ENCODE results near the gene REV3L. TPM values are rescaled to one million over a fixed set of nuclear protein-coding genes. Genes with fewer than 3 reads are reported as not detected.

Gene REV3L
- total RNA-seq, 1 experiment from 2014 or later = 5.7 TPM

GRCh38 chr6:111492499-111492898, 9.5 kb upstream of the REV3L start:
- Mint-ChIP-seq H3K4me3 (no peak overlapping the region), H3K27me3 (ENCODE audit: low read depth) (no peaks in the 10 kb centered on the region), H3K27ac (no peak overlapping the region), H3K9me3 (no peaks in the 10 kb centered on the region), H3K4me1 (peaks cover 18% of the 10 kb centered on the region), H3K36me3 (peaks cover 8% of the 10 kb centered on the region)
- ChIA-PET POLR2A (no interaction called here), CTCF (no interaction called here)
- DNase-seq (ENCODE audit: low spot score) (no peak), ATAC-seq (no peak)
- TF ChIP-seq NR3C1 (CRISPR knock-in tag; conservative IDR thresholded peaks at IDR 0.05; ENCODE audit: low read depth) = no peak
- no peak for TF ChIP-seq KAT7 (CRISPR knock-in tag; IDR thresholded peaks at IDR 0.05; ENCODE audit: borderline replicate concordance)
- no peak for TF ChIP-seq HMGXB4 (CRISPR knock-in tag; IDR thresholded peaks at IDR 0.05)
- no peak for TF ChIP-seq PREB (CRISPR knock-in tag; IDR thresholded peaks at IDR 0.05; ENCODE audit: borderline replicate concordance)
- TF ChIP-seq USF1 (CRISPR knock-in tag; IDR thresholded peaks at IDR 0.05) = no peak
- TF ChIP-seq, protein P1, sequence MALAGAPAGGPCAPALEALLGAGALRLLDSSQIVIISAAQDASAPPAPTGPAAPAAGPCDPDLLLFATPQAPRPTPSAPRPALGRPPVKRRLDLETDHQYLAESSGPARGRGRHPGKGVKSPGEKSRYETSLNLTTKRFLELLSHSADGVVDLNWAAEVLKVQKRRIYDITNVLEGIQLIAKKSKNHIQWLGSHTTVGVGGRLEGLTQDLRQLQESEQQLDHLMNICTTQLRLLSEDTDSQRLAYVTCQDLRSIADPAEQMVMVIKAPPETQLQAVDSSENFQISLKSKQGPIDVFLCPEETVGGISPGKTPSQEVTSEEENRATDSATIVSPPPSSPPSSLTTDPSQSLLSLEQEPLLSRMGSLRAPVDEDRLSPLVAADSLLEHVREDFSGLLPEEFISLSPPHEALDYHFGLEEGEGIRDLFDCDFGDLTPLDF (CRISPR knock-in tag; IDR thresholded peaks at IDR 0.05) = no peak
- TF ChIP-seq, protein P2, sequence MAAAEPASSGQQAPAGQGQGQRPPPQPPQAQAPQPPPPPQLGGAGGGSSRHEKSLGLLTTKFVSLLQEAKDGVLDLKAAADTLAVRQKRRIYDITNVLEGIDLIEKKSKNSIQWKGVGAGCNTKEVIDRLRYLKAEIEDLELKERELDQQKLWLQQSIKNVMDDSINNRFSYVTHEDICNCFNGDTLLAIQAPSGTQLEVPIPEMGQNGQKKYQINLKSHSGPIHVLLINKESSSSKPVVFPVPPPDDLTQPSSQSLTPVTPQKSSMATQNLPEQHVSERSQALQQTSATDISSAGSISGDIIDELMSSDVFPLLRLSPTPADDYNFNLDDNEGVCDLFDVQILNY (CRISPR knock-in tag; IDR thresholded peaks at IDR 0.05) = no peak
- TF ChIP-seq PRRX2 (CRISPR knock-in tag; IDR thresholded peaks at IDR 0.05) = no peak
- TF ChIP-seq GRHL2 (CRISPR knock-in tag; IDR thresholded peaks at IDR 0.05; ENCODE audit: insufficient replicate concordance, severe bottlenecking) = no peak
- no peak for TF ChIP-seq USF2 (CRISPR knock-in tag; IDR thresholded peaks at IDR 0.05)
- TF ChIP-seq ZNF263 (CRISPR knock-in tag; IDR thresholded peaks at IDR 0.05; ENCODE audit: low read depth) = no peak

- DNase-seq (ENCODE audit: low spot score) (no peak), ATAC-seq (no peak)
- Mint-ChIP-seq H3K27me3 (ENCODE audit: low read depth) (no peaks in the 10 kb centered on the region), H3K4me1 (peaks cover 18% of the 10 kb centered on the region), H3K27ac (no peak overlapping the region), H3K36me3 (peaks cover 21% of the 10 kb centered on the region), H3K9me3 (peaks cover 8% of the 10 kb centered on the region), H3K4me3 (no peak overlapping the region)
- ChIA-PET CTCF (interaction anchor here (0.9 kb wide), 1 partner anchor 231 kb away, joined by 3 read pairs; a partner anchor contains a TSS), POLR2A (no interaction called here)
- TF ChIP-seq, protein P3, sequence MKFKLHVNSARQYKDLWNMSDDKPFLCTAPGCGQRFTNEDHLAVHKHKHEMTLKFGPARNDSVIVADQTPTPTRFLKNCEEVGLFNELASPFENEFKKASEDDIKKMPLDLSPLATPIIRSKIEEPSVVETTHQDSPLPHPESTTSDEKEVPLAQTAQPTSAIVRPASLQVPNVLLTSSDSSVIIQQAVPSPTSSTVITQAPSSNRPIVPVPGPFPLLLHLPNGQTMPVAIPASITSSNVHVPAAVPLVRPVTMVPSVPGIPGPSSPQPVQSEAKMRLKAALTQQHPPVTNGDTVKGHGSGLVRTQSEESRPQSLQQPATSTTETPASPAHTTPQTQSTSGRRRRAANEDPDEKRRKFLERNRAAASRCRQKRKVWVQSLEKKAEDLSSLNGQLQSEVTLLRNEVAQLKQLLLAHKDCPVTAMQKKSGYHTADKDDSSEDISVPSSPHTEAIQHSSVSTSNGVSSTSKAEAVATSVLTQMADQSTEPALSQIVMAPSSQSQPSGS (CRISPR knock-in tag; IDR thresholded peaks at IDR 0.05; ENCODE audit: borderline replicate concordance, low read depth) = no peak
- TF ChIP-seq HMGXB4 (CRISPR knock-in tag; IDR thresholded peaks at IDR 0.05) (no peak), ZNF232 (CRISPR knock-in tag; IDR thresholded peaks at IDR 0.05) (no peak), ZNF671 (CRISPR knock-in tag; IDR thresholded peaks at IDR 0.05) (no peak), PREB (CRISPR knock-in tag; IDR thresholded peaks at IDR 0.05; ENCODE audit: borderline replicate concordance) (no peak), ELF4 (CRISPR knock-in tag; IDR thresholded peaks at IDR 0.05; ENCODE audit: low read depth) (no peak), MYBL2 (CRISPR knock-in tag; IDR thresholded peaks at IDR 0.05) (no peak), CTCF (IDR thresholded peaks at IDR 0.05) (no peak)
- TF ChIP-seq, protein P4, sequence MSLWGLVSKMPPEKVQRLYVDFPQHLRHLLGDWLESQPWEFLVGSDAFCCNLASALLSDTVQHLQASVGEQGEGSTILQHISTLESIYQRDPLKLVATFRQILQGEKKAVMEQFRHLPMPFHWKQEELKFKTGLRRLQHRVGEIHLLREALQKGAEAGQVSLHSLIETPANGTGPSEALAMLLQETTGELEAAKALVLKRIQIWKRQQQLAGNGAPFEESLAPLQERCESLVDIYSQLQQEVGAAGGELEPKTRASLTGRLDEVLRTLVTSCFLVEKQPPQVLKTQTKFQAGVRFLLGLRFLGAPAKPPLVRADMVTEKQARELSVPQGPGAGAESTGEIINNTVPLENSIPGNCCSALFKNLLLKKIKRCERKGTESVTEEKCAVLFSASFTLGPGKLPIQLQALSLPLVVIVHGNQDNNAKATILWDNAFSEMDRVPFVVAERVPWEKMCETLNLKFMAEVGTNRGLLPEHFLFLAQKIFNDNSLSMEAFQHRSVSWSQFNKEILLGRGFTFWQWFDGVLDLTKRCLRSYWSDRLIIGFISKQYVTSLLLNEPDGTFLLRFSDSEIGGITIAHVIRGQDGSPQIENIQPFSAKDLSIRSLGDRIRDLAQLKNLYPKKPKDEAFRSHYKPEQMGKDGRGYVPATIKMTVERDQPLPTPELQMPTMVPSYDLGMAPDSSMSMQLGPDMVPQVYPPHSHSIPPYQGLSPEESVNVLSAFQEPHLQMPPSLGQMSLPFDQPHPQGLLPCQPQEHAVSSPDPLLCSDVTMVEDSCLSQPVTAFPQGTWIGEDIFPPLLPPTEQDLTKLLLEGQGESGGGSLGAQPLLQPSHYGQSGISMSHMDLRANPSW (CRISPR knock-in tag; conservative IDR thresholded peaks at IDR 0.05; ENCODE audit: low read depth) = no peak
Measured at GRCh38 chr6:111490067-111490466, 7.0 kb upstream of the REV3L start.

Data from WTC11 (cell line).